Gastrocnemius medialis (tissue), 4 donors: ENCODE results near the gene NIPBL.

ENCODE experiments used
- POLR2A ChIP-seq, 2 donors: fragments of 450-650 bp; IDR thresholded peaks; one replicate each; pipeline ENCODE4 v1.6.1; 2017; ENCODE audit warnings: antibody characterized with exemption in 2 of 2, mild to moderate bottlenecking in 2 of 2, moderate library complexity in 2 of 2
- TF ChIP-seq, protein P1 (sequence below), 5 experiments: fragments of 450-650 bp in 3 of 5; fragments of 200-600 bp in 2 of 5; sonication (generic) in 2 of 5; IDR thresholded peaks in 4 of 5; conservative IDR thresholded peaks in 1 of 5; 1 replicate in 4 of 5; 2 replicates in 1 of 5; pipeline ENCODE4 v1.5.1; 2016 to 2019; ENCODE audit warnings: antibody characterized with exemption in 5 of 5, mild to moderate bottlenecking in 3 of 5, moderate library complexity in 3 of 5

DNA sequence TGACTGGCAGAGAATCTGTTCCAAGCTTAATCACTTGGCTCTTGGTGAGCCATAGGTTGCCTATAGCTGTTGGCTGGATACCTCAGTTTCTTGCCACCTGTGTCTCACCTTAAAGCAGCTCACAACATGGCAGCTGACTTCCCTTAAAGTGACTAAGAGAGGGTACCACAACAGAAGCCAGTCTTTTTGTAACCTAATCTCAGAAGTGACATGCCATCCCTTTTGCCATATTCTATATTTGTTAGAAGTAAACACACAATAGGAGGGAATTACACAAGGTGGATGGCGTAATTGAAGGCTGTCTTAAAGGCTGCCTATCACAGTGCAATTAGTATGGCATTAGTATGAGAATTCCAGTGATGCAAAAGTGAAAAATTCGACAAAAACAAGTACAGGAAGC, 28.1 kb downstream of the NIPBL start:
- TF ChIP-seq, protein P1, sequence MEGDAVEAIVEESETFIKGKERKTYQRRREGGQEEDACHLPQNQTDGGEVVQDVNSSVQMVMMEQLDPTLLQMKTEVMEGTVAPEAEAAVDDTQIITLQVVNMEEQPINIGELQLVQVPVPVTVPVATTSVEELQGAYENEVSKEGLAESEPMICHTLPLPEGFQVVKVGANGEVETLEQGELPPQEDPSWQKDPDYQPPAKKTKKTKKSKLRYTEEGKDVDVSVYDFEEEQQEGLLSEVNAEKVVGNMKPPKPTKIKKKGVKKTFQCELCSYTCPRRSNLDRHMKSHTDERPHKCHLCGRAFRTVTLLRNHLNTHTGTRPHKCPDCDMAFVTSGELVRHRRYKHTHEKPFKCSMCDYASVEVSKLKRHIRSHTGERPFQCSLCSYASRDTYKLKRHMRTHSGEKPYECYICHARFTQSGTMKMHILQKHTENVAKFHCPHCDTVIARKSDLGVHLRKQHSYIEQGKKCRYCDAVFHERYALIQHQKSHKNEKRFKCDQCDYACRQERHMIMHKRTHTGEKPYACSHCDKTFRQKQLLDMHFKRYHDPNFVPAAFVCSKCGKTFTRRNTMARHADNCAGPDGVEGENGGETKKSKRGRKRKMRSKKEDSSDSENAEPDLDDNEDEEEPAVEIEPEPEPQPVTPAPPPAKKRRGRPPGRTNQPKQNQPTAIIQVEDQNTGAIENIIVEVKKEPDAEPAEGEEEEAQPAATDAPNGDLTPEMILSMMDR (IDR thresholded peaks at IDR 0.05 in 4 of 5, conservative IDR thresholded peaks at IDR 0.05 in 1 of 5): no peak
- no peak for TF ChIP-seq POLR2A (IDR thresholded peaks at IDR 0.05)
